K562 (cell line): ENCODE data around the gene SLC34A1. TPM values are rescaled to one million over a fixed set of nuclear protein-coding genes. Genes with fewer than 3 reads are reported as not detected.

Experiments
- CBX1 ChIP-seq: sonication (generic); IDR thresholded peaks from 2 replicates; pipeline ENCODE4 v1.6.1; 2016; ENCODE audit warnings: antibody characterized with exemption, low read depth, mild to moderate bottlenecking
- JUND ChIP-seq, 2 experiments: IDR thresholded peaks; 2 replicates in 1 of 2; 3 replicates in 1 of 2; pipeline ENCODE4 v1.6.1; 2011; ENCODE audit warnings: borderline replicate concordance in 2 of 2, low read depth in 2 of 2, low read length in 2 of 2, improper control_type of control experiment in 1 of 2, missing biosample characterization in 1 of 2, missing genetic modification characterization in 1 of 2, missing genetic modification reagents in 1 of 2
- KDM5B ChIP-seq: fragments of 200-600 bp; sonication (generic); IDR thresholded peaks from 2 replicates; pipeline ENCODE4 v1.6.1; 2012; ENCODE audit warnings: low read depth, mild to moderate bottlenecking, moderate library complexity, low read length, control low read depth, inconsistent platforms; ENCODE audit not compliant: insufficient replicate concordance
- POLR2AphosphoS2 ChIP-seq: IDR thresholded peaks from 2 replicates; pipeline ENCODE4 v1.6.1; 2012; ENCODE audit warnings: low read length, improper control_type of control experiment
- ZBTB1 ChIP-seq: sonication (generic); formaldehyde crosslinking; IDR thresholded peaks from 2 replicates; pipeline ENCODE4 v1.8.1; 2023; ENCODE audit warnings: missing genetic modification reagents, low read depth, mild to moderate bottlenecking, borderline replicate concordance
- ZBTB34 ChIP-seq: fragments of 250-450 bp; sonication (Bioruptor Pico); IDR thresholded peaks from 2 replicates; pipeline ENCODE4 v1.8.0; 2021; ENCODE audit warnings: mild to moderate bottlenecking, moderate library complexity
- ZSCAN32 ChIP-seq: fragments of 450-650 bp; formaldehyde crosslinking; IDR thresholded peaks from 2 replicates; pipeline ENCODE4 v1.4.0; 2020; ENCODE audit warnings: mild to moderate bottlenecking, moderate library complexity
- polyA plus RNA-seq, 8 experiments: library from polyadenylated mRNA; depleted of rRNA in 4 of 8; stranded (reverse) in 5 of 8; unstranded in 3 of 8; fragments of >200 nt; fragmentation: Nextera tagmentation in 2 of 8; fragmentation: Illumina TruSeq in 1 of 8; extraction: Ambion mirVana in 2 of 8; extraction: Trizol in 1 of 8; gene quantifications; 2 replicates each; pipeline versions ENCODE4 v1.2.1 to v1.2.3, GENCODE V29; 2011 to 2014; ENCODE audit warnings: inconsistent platforms in 1 of 8, missing spikeins in 1 of 8
- total RNA-seq, 7 experiments: library from RNA; depleted of rRNA in 6 of 7; stranded (reverse); fragments of >200 nt in 6 of 7; fragmentation: Illumina TruSeq in 2 of 7; extraction: Trizol in 2 of 7; gene quantifications; 2 replicates each; pipeline versions ENCODE4 v1.2.1 to v1.2.3, GENCODE V29; 2011 to 2021; ENCODE audit warnings: low replicate concordance in 1 of 7
- TF ChIP-seq, protein P1 (sequence below): fragments of 450-650 bp; formaldehyde crosslinking; IDR thresholded peaks from 2 replicates; pipeline ENCODE4 v1.4.0; 2020; ENCODE audit warnings: mild to moderate bottlenecking, moderate library complexity
- TF ChIP-seq, protein P2 (sequence below), 2 experiments: fragments of 150-350 bp in 1 of 2; IDR thresholded peaks; 2 replicates each; pipeline ENCODE4 v1.6.1; 2012 to 2016; ENCODE audit warnings: low read depth in 2 of 2, low read length in 2 of 2, mild to moderate bottlenecking in 1 of 2, moderate library complexity in 1 of 2
- TF ChIP-seq, protein P3 (sequence below): sonication (generic); formaldehyde crosslinking; IDR thresholded peaks from 2 replicates; pipeline ENCODE4 v1.8.0; 2022; ENCODE audit warnings: mild to moderate bottlenecking, low read depth, missing genetic modification reagents

The SLC34A1 gene
- total and polyA plus RNA-seq, 9 of the 15 experiments (the other 6 are each of a cell fraction or from before 2014, with no cell fraction given), result not detected

- TF ChIP-seq ZBTB1 (CRISPR knock-in tag) (no peak), CBX1 (no peak), JUND (IDR thresholded peaks at IDR 0.05; ENCODE audit: borderline replicate concordance, low read depth, low read length) (no peak), JUND (tag; IDR thresholded peaks at IDR 0.05; ENCODE audit: borderline replicate concordance, low read depth, low read length) (no peak), POLR2AphosphoS2 (no peak), ZBTB34 (CRISPR knock-in tag) (no peak), ZSCAN32 (CRISPR knock-in tag) (no peak), KDM5B (no peak)
- TF ChIP-seq, protein P1, sequence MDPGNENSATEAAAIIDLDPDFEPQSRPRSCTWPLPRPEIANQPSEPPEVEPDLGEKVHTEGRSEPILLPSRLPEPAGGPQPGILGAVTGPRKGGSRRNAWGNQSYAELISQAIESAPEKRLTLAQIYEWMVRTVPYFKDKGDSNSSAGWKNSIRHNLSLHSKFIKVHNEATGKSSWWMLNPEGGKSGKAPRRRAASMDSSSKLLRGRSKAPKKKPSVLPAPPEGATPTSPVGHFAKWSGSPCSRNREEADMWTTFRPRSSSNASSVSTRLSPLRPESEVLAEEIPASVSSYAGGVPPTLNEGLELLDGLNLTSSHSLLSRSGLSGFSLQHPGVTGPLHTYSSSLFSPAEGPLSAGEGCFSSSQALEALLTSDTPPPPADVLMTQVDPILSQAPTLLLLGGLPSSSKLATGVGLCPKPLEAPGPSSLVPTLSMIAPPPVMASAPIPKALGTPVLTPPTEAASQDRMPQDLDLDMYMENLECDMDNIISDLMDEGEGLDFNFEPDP (CRISPR knock-in tag), result no peak
- TF ChIP-seq, protein P2, sequence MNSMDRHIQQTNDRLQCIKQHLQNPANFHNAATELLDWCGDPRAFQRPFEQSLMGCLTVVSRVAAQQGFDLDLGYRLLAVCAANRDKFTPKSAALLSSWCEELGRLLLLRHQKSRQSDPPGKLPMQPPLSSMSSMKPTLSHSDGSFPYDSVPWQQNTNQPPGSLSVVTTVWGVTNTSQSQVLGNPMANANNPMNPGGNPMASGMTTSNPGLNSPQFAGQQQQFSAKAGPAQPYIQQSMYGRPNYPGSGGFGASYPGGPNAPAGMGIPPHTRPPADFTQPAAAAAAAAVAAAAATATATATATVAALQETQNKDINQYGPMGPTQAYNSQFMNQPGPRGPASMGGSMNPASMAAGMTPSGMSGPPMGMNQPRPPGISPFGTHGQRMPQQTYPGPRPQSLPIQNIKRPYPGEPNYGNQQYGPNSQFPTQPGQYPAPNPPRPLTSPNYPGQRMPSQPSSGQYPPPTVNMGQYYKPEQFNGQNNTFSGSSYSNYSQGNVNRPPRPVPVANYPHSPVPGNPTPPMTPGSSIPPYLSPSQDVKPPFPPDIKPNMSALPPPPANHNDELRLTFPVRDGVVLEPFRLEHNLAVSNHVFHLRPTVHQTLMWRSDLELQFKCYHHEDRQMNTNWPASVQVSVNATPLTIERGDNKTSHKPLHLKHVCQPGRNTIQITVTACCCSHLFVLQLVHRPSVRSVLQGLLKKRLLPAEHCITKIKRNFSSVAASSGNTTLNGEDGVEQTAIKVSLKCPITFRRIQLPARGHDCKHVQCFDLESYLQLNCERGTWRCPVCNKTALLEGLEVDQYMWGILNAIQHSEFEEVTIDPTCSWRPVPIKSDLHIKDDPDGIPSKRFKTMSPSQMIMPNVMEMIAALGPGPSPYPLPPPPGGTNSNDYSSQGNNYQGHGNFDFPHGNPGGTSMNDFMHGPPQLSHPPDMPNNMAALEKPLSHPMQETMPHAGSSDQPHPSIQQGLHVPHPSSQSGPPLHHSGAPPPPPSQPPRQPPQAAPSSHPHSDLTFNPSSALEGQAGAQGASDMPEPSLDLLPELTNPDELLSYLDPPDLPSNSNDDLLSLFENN (IDR thresholded peaks at IDR 0.05; ENCODE audit: low read depth in 2 of 2, low read length in 2 of 2), result no peak
- TF ChIP-seq, protein P3, sequence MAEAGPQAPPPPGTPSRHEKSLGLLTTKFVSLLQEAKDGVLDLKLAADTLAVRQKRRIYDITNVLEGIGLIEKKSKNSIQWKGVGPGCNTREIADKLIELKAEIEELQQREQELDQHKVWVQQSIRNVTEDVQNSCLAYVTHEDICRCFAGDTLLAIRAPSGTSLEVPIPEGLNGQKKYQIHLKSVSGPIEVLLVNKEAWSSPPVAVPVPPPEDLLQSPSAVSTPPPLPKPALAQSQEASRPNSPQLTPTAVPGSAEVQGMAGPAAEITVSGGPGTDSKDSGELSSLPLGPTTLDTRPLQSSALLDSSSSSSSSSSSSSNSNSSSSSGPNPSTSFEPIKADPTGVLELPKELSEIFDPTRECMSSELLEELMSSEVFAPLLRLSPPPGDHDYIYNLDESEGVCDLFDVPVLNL, result no peak
- TF ChIP-seq, all 486 proteins: peak for 0
Measured at GRCh38 chr5:177349362-177349647, 34.9 kb upstream of the SLC34A1 start (continued).
